ENCODE results near the gene MAP4K2. TPM values are rescaled to one million over a fixed set of nuclear protein-coding genes. Genes with fewer than 3 reads are reported as not detected.

The MAP4K2 gene
- total RNA-seq, 1 donor from 2014 or later, result 14.0 TPM

DNA sequence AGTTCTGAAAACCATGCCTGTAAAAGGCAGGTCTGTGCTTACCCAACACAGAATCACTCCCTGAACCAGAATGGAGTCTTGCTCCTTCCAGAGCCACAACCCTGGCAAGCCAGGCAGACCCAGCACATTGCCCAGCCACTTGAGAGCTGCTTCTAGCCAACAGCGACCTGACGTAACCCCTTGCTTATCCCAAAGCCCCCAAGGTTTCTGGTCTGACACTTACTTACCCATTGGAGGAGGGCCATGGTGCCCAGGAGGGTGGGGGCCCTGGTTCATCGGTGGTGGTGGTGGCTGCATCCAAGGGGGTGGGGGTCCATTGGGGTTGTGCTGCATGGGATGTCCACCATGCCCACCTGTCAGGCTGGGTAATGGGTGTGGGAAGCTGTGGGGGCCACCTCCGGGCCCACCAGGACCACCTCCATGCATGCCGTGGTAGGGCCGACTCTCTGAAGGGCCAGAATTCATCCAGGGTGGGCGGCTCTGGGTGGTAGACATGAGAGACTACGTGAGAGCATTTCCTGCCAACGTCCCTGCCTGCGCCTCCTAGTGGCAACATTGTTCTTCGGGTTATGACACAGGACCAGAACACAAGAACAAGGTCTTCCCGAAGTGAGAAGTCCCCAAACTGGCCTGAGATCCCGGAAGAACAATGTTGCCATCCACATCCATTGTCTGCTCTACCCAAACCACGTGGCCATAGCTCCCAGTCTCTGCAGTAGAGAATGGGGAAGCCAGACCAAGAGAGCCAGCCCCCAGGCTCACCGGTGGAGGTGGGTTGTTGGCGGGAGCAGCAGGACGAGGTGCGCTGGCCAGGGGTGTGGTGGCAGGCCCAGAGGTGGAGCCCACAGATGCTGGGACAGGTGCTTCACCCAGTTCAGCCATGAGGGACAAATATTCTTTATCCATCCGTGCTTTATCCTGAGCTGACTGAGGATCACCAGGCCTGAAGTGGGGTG is 35.4 kb downstream of the MAP4K2 start:
- peak; percentile 74 for DNase-seq (ENCODE audit: low spot score)

DNA sequence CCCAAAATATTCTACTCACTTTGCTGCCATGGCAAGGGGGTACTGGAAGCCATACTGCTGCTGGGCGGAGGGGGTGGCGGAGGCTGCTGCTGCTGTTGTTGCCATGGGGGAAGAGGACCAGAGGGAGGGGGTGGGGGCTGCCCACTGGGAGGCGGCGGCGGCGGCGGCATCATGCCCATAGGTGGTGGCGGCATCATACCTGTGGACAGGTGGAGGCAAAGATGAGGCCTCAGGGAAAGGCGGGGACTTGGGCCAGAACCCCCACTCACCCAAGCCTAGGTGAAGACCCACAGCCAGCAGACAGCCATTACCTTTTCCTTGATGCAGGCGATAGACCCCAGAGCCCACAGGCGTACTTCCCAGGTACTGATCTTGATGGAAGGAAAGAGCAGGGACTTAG is 36.1 kb downstream of the MAP4K2 start:
- DNase-seq (ENCODE audit: low spot score), result no peak

DNA sequence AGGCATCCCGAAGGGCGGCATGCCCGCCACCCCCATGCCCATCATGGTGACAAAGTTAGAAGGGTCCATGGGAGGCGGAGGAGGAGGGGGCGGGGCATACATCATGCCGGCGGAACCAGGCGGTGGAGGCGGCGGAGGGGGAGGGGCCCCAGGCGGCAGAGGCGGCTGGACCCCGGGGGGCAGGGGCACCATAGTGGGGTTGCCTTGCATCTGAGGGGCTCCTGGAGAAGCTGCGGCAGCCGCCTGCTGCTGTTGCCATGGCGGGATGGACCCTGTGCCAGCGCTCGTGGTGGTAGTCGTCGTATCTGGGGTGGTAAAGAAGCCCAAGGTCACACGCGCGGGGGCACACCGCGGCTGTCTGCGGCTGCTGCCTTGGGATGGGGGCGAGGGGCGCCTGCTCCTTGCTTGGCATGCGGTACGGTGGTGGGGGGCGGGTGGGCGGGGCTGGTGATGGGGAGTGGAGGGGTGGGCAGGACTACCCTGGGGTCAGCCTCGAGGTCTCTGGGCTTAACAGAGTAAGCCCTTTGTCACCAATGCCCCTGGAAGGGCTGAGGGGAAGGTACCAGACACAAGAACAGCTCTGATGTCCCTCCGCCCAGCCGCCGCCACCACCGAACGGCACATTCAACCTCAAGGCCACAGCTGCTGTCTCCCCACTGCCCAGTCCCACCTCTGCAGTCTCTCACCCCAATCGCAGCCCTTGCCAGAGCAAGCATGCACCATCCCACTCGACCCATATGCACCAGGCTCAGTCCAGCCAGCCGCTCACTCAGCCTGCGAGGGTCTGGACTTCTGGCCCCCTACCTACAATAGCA is 37.0 kb downstream of the MAP4K2 start:
- no peak for DNase-seq (ENCODE audit: low spot score)

DNA sequence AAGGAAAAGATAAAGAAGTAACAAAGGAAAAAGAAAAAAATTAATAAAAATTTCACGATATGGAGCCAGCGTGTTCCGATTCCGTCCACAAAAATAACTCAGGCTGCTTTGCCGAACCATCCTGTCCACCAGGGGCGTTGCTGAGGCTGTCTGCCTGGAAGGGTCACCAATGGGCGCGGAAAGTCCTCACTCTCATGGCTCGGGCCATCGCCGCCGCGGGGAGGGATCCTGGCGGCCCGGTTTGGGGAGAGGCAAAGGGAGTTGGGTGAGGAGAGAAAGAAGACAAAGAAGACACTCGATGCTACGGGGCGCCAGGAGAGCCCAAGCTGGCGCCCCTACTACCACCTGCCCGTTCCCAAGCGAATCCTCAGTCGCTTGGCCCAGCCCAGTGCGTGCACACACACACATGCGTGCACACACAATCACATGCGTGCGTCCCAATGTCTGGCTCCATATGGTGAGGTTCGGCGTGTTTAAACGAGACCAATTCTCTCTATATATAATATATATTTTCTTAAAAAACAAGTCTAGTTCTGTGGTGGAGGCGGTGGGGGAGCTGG is 37.6 kb downstream of the MAP4K2 start:
- no peak for DNase-seq (ENCODE audit: low spot score)

DNA sequence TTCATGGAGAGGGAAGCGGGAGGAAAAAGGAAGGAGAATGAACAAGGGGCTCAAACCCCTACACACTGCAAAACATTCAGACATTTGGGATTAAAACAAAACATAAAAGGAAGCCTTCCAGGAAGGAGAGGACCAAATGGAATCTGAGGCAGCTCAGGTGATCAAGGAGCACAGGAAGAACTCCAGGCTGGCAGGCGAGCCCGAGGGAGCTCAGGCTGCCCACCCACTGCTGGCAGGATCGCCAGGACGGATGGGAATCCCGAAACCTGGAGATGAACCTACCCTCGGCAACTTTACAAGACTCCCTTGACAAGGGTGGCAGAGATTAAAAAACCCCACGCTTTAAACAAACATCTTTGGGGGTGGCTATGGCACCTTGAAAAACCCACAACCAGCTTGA is 38.3 kb downstream of the MAP4K2 start:
- no peak for DNase-seq (ENCODE audit: low spot score)

DNA sequence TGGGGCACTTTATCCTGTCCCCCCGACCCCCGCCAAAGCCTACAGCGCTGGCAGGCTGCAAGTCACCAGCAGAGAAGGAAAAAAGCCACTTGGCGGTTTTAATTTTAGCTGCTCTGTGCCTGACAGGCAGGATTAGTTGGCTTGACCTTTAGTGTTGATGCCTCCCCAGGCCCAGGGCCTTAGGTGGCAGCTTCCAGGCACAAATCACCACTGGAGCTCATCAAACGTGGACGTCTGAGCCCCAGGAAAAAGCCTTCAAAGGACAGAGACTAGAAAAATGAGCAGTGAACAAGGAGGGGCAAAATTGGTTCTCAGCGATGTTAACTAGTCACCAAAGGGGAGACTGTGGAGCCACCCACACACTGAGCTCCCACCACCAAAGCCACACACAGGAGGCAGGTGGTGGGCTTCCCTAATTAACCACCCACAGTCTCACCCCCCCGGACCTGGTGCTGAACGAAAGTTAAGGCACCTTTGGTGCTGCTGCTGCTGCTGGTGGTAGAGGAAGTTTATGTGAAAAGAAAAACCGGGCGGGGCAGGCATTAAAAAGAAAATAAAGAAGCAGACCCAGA is 38.9 kb downstream of the MAP4K2 start:
- no peak for DNase-seq (ENCODE audit: low spot score)

DNA sequence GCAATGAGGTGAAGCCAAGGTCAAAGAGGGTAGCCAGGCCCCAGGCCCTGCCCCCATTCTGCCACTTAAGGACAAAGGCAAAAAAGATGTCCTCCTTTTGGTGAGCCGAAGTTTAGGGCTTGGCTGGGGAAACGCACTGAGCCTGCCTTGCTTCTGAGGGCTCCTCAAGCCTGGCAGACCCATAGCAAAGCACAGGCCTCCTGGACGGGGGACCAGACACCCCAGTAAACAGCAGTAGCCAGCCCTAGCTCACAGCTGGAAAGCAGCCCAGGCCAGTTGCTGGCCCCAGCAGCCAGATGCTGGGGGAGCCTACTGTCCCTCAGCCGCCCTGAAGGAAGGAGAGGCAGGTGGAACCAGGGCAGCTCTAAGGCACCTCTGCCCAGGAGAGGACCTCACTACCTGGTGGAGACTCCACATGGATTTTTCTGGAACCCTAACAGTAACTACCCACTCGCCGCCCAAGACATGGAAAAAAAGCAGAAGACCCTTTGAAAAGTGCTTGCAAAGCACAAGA is 39.4 kb downstream of the MAP4K2 start:
- DNase-seq (ENCODE audit: low spot score), result no peak

DNA sequence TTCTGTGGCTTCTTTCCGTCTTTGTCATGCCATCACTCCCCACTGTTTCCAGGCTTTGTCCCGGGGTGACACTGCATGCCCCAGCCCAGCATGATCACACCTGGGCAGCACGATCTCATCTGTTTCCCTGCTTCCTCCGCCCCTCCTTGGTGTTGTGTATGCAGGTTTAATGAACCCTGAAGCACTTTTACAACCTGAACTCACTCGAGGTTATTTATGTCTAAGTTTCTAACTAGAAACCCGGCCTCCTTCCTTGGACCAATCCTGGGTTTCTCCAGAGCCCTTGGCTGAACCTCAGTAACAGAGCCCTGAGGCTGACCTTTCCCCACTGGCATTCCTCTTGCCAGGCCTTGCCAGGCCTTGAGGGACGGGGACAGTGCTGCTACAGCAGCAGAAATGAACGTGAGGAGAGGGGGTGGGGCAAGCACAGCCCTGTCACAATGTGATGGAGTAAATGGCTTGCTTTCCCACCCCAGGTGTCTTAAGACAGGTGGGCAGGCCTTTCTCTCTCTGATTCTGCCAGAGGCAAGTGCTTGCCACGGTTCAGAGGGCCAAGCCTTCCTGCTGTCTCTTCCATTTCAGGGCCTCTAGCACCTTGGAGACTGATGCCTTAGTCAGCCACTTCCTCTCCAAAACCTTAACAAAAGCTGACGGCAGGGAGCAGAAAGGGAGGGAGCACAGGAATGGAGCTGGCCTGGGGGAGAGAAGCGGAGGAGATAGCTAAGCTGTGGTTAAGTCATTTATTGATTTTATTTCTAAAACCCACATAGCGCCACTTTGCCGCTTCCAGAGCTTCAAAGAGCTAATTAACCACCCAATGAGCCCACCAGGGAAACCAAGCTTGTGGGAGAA is 40.1 kb downstream of the MAP4K2 start:
- no peak for DNase-seq (ENCODE audit: low spot score)

DNA sequence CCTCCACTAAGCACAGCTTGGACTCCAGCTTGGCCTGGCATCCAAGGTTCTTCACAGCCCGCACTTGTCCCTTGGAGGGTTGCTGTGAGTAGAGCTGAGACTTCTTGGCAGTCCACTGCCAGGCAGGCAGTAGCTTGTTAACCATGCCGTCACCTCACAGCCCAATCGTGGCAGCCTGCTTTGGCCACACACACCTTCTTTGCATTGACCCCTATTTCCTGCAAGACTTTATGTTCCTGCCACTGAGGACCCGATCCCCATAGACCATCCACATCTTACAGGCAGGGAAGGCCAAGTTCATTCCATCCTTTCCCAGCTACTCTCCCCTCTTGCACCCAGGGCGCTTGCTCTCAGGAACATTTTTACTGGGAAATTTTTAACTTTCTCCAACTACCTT is 40.7 kb downstream of the MAP4K2 start:
- no peak for DNase-seq (ENCODE audit: low spot score)

DNA sequence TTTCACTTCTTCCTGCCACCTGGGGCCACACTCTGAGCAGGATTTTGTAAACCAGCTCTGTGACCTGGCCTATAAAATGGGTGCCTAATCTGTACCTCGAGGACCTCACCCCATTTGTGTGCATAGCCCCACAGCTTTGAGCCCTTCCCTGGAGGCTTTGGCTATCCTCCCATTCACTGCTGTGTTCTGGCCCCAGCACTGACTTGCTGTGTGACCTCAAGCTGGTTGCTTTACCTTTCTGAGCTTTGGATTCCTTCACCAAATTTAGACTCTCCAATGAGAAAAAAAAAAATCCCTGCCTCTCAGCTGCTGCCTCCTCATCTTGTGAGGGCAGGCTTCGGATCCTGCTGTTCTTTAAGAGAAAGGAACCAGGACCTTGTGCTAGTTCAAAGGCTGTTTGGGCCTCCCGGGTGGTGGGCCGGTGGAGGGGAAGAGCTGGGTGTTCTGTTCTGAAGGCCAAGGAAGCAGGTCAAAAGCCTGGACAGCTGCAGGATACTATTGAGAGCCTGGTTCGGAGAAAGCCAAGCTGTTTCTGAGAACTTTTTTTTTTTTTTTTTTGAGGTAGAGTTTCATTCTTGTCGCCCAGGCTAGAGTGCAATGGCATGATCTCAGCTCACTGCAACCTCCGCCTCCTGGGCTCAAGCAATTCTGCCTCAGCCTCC is 42.1 kb downstream of the MAP4K2 start:
- DNase-seq (ENCODE audit: low spot score), result no peak

DNA sequence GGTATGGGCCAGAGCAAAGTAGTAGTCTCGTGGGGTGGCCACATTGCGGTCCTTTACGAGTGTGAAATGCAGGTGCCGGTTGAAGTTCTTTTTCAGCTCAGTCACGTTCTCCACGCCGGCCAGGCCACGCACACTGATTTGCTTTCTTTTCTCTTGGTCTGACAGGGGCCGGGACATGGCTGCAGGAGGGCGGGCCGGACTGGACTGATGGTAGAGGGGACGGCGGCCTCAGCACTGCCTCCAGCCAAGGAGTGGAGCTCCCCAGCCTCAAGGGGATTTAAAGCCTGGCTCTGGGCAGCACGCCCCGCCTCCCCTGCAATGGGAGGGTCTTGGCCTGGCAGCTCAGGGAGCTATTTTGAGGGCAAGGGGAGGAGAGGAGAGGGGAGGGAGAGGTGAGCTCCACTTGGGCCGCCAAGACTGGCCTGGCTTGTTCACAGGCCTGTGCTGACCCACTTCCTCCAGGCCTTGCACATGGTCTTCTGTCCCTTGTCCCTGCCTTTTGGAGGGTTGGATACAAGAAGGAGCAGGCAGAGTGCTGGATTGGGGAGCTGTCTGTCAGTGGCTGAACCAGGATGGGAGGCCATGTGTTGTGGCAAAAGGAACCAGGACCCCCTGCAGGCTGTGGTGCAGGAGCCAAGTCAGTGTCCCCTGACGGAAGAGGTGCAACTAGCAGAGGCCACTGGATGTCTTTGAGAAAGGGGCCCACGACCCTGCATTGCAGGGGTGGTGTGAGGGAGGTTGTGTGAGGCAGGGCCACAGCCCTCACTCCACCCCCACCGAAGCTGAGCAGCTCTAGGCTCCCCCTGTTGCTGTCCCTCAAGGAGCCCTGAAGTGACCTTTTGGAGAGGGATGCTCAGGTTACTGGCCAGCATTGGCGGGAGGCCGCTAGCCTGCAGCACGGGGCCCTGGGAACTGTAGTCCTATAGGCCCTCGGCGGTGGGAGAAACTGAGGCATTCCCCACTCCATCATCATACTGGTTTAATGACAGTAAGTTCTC is 43.0 kb downstream of the MAP4K2 start, which contains the start of gene PYGM:
Gene PYGM (minus strand): TSS at position 253 of the 998 bp plus-strand sequence. CDS start 76 bp downstream, at position 177.
- no peak for DNase-seq (ENCODE audit: low spot score)

DNA sequence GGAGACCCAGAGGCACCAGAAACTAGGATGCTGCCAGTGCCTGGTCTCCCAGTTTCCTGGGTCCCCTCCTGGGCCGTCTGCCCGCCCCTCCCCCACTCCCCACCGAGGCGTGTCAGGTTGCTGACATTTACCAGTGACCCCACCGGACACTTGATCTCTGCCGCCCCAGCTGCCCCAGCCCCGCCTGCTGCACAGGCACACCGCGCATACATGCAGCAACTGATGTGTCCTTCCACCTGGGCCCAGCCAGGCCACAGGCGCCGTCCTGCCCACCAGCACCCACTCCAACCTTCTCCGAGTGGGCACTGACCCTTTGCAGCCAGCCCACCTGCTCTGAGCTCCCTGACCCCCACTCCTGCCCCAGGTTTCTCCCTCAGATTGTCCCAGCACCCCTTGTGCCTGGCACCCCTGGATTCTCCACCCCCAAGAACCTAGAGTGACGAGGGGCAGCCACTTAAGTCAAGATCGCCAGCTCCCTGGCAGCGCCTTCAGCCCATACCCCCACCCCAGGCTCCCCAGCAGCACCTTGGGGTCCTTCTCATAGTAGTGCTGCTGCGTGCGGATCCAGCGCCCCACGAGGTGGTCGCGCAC is 43.8 kb downstream of the MAP4K2 start:
- DNase-seq (ENCODE audit: low spot score), result no peak

DNA sequence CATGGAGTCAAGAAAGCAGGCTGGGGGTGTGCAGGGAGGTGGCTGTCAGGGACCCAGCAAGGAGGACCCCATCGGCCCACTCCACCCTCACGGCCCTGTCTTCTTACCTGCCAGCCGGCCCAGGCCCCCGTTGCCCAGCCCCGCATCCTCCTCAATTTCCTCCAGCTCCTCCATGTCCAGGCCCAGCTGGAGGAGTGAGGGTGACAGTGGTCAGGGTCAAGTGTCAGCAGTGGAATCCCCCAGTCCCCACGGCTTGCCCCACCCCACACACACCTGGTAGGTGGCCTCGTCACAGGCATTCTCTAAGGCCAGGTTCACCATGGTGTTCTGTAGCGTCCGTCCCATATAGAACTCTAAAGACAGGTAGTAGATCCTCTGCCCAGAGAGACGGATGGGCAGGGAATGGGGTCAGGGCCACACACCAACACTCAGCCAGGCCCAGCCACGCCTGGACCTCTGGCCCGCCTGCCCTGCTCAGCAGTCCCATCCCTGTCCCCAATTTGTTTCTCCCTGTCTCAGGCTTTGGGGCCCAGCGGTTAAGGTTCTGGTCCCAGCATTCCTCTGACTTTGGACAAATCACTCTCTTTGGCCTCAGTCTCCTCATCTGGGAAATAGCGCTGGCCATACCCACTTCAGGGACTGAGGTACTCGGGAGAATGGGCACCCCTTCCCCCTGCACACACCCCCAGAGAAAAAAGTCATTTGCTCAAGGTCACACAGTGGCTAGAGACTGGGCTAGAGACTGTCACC is 44.5 kb downstream of the MAP4K2 start:
- no peak for DNase-seq (ENCODE audit: low spot score)

DNA sequence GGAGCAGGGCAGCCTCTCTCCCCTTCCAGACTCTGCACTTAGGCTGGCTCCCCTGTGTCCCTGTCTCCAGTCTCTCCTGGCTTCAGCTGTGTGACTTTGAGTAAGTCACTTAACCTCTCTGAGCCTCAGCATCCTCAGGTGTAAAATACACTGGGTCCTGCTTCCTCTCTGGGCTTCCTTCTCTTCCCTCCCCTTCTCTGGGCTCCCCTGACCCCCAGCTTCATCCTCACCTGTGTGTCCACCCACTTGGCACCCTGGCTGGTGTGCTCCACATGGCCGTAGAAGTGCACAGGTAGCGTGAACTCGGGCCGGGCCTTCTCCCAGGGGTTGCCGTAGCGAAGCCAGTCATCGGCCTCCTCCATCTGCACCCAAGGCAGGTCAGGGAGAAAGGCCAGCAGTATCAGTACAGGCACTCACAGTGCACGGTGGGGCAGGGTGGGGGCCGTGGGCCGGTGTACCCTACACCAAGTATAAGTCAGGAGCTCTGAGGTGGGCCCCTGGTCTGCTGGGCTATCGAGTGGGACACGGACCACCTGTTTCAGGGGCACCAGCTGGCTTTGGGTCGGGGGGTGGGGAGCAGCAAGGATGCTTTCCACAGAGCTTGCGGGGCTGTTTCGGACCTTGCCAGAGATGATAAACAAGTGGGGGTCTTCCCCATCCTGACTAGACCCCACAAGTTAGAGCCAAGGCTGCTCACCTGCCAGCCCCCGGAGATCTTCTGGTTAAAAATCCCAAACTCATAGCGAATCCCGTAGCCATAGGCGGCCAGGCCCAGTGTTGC is 45.3 kb downstream of the MAP4K2 start:
- DNase-seq (ENCODE audit: low spot score), result no peak

DNA sequence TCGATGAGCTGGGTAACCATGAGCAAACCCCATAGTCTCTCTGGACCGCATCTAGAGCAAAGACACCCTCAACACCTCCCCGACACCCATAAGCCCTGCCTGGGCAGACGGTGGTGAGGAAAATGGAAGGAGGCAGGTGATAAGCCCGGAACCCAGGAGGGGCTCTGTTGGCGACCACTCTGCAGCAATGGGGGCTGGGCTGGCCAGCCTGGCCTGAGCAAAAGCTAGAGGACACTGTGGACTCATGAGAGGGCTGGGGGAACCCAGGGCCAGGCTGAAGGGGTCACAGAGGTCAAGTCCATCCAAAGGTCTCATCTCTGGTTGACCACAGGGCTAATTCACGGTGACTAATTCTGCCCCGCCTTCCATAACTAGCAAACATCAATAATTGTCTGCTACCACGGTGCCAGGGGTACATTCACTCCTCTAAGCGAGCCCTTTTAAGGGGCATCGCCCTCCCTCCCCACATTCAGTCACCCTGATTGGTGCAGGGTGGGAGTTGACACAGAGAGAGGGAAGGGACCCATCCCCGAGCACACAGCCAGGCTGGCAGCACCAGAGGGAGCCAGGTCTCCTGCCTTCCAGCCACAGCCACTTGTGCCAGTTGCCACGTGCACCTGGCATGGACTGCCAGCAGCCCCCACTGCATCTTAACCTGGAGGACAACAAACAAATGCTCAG is 47.2 kb downstream of the MAP4K2 start:
- no peak for DNase-seq (ENCODE audit: low spot score)

DNA sequence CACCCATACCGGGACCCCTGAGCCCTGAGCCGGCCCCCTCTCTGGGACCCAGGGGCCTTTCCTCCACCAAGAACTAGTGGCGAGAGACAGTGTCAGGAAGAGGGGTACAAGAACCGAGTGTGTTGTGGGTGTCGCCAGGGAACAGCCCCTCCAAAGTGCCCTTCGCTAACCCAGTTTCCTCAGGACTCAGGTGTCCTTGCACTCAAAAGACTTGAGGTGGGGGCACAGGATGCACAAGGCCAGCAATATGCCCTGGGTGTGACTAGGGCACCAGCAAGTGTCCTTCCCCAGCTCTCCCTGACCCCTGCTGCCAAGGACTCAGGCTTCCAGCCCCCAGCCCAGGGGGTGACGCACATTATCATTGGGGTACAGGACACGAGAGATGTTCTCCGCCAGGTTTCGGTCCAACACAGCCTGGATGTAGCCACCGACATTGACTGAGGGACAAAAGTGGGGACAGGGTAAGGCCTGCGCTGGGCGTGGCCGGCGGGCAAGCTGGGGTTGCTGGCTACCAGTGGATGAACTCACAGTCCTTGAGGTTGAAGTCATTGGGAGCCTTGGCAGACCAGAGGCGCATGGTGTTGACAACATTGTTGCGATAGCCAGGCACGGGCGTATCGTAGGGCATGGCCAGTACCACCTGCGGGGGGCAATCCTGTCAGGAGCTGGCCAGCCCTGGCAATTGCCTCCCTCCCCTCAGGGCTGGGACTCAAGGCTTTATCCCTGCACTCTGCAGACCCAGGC is 47.9 kb downstream of the MAP4K2 start:
- no peak for DNase-seq (ENCODE audit: low spot score)
